Adrenal gland (tissue), 12 donors: ENCODE measurements around the gene MAP2K5. TPM values are rescaled to one million over a fixed set of nuclear protein-coding genes. Genes with fewer than 3 reads are reported as not detected.

Experiments used
- DNase-seq, 7 donors: peaks; one replicate each; pipeline ENCODE4 v3.0.0-alpha.2; 2019 to 2020
- H3K27ac ChIP-seq, 5 donors: fragments of 200-600 bp; sonication (generic) in 4 of 5; 1 replicate in 3 of 5; 2 replicates in 2 of 5; pipeline versions ENCODE4 v1.5.1 to v1.8.0; 2016 to 2020; ENCODE audit warnings: mild to moderate bottlenecking in 1 of 5
- H3K27me3 ChIP-seq: fragments of 200-600 bp; 2 replicates; pipeline ENCODE4 v1.8.0; 2021
- H3K36me3 ChIP-seq, 2 donors: fragments of 200-600 bp; replicated peaks in 1 of 2; 1 replicate in 1 of 2; 2 replicates in 1 of 2; pipeline versions ENCODE4 v1.5.1 to v1.8.0; 2018 to 2022
- H3K4me1 ChIP-seq, 2 donors: fragments of 200-600 bp; replicated peaks in 1 of 2; 1 replicate in 1 of 2; 2 replicates in 1 of 2; pipeline versions ENCODE4 v1.5.1 to v1.8.0; 2018 to 2021
- H3K4me3 ChIP-seq, 4 donors: fragments of 200-600 bp; sonication (generic) in 3 of 4; one replicate each; pipeline ENCODE4 v1.5.1; 2016 to 2018
- H3K9me3 ChIP-seq, 3 donors: fragments of 200-600 bp; sonication (generic) in 1 of 3; replicated peaks in 1 of 3; 1 replicate in 2 of 3; 2 replicates in 1 of 3; pipeline versions ENCODE4 v1.5.1 to v1.8.0; 2016 to 2021
- CTCF ChIP-seq, 6 experiments: fragments of 450-650 bp in 4 of 6; fragments of 200-600 bp in 2 of 6; sonication (generic) in 1 of 6; IDR thresholded peaks; 1 replicate in 5 of 6; 2 replicates in 1 of 6; pipeline versions ENCODE4 v1.5.1 to v1.8.0; 2016 to 2021; ENCODE audit warnings: antibody characterized with exemption in 6 of 6, mild to moderate bottlenecking in 2 of 6, moderate library complexity in 1 of 6
- POLR2A ChIP-seq, 2 donors: fragments of 450-650 bp; IDR thresholded peaks; one replicate each; pipeline ENCODE4 v1.6.1; 2017; ENCODE audit warnings: antibody characterized with exemption in 2 of 2, mild to moderate bottlenecking in 2 of 2, moderate library complexity in 1 of 2
- WGBS, 4 donors: extraction: QIAGEN DNeasy Blood & Tissue Kit in 2 of 4; methylation state at CpG; one replicate each; pipeline versions ENCODE4 v1.1.5 to v1.1.7; 2013 to 2017; 5-methylcytosine and 5-hydroxymethylcytosine counted together
- intact Hi-C, 2 donors: fragments of 100-400 bp; cut with DNase I; formaldehyde crosslinking; loops; one replicate each; pipeline versions ENCODE4 v1.14.1 to v1.15.0; 2022 to 2023
- polyA plus RNA-seq, 3 donors: library from polyadenylated mRNA; stranded (reverse); fragments of 200-250 nt in 2 of 3; fragments of 350-450 nt in 1 of 3; fragmentation: Illumina TruSeq in 1 of 3; extraction: RNeasy Lipid Tissue Mini Kit (QIAGEN cat#74804) in 1 of 3; gene quantifications; one replicate each; pipeline ENCODE4 v1.2.3, GENCODE V29; 2013 to 2014
- total RNA-seq, 9 donors: library from RNA; depleted of rRNA in 4 of 9; stranded (reverse); fragments of >200 nt in 4 of 9; fragments of 120-200 nt in 1 of 9; fragmentation: NEBNext Ultra II Directional in 1 of 9; extraction: Animal tissue kit (Norgen Biotek cat#: 25700) in 1 of 9; gene quantifications; one replicate each; pipeline versions ENCODE4 v1.1.0 to v1.2.4, GENCODE V29; 2013 to 2023
- donor health status: healthy with polysubstance abuse.
- donor health status: Bipolar disorder and iron deficiency.
- donor health status: DM: yes; HTN: yes; CAD: no.
- donor health status: DM: no; HTN: no; CAD: no.
- donor health status: DM: no; HTN: no; CAD: no.
- donor health status: DM: yes; HTN: yes; CAD: no.

The MAP2K5 gene
- total and polyA plus RNA-seq, 12 donors: 10.3 to 33.8 (median 17.0) TPM

DNA sequence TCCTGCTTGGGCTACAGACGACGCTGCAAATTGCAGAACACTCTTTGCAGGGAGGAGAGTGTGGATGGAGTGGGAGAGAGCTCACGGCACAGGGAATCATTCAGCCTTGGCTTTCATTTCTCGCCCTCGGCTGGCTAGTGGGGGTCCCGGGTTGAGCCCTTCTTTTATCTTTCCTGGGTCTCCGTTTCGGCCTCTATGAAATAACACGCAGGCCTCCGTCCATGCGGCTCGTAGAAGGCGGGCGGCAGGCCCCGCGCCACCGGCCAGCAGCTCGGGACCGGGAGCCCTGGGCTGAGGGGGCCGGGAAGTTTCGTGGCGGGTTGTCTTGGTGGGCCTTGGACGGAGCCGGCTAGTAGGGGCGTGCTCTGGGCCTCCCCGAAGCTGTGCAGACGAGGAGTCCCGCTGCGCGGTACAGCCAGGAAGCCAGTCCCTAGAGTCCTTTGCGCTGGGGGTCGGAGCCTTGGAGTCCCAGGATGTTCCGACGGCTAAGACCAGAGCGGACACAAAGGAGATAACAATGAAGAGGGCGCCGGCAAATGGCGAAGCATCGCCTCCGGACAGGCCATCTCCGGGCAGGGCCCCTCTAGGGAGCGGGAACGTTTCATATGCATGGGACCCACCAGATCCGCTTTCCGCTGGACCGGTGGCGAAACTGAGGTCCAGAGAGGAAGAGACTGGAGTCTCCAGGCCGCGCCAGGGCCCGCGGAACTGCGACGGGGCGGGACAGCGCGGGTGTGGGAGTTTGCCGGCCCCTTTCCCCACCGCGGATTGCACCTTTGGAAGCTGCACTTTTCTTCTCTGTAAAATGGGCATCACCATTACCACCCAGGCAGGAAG lies 293.0 kb downstream of the MAP2K5 start:
- Histone ChIP-seq H3K9me3 (no peaks in the 10 kb centered on the region), H3K27ac (no peak overlapping the region), H3K4me3 (peak overlapping the region in 2 of 4 donors; percentile 18 to 22), H3K36me3 (no peaks in the 10 kb centered on the region), H3K4me1 (peaks cover 11 to 45% of the 10 kb centered on the region in 2 donors), H3K27me3 (peaks cover 48% of the 10 kb centered on the region)
- 7 to 23% (median 12%) methylated on average over 16 to 59 of the region's 59 CpGs for WGBS, 4 donors
- intact Hi-C loops: loop anchor here (5.0 to 10.0 kb wide), 4 partner anchors 311 to 891 kb away; partner anchors contain the start of gene C15orf61 (in 1 of the 2)
- DNase-seq: peak in 1 of 7 donors; percentile 26
- no peak for TF ChIP-seq CTCF (IDR thresholded peaks at IDR 0.05)
- no peak for TF ChIP-seq POLR2A (IDR thresholded peaks at IDR 0.05)

- no peaks in the 10 kb centered on the region for H3K9me3 ChIP-seq
- H3K27me3 ChIP-seq: peaks cover 42% of the 10 kb centered on the region
- H3K36me3 ChIP-seq: no peaks in the 10 kb centered on the region
- no peak for TF ChIP-seq POLR2A (IDR thresholded peaks at IDR 0.05)
- peaks cover 11 to 45% of the 10 kb centered on the region in 2 donors for H3K4me1 ChIP-seq
- no peak for DNase-seq
- 5 to 19% (median 12%) methylated on average over 13 to 16 of the region's 16 CpGs for WGBS, 4 donors
- peak overlapping the region in 2 of 4 donors; percentile 18 to 22 for H3K4me3 ChIP-seq
- intact Hi-C loops: loop anchor here (5.0 to 10.0 kb wide), 4 partner anchors 311 to 891 kb away; partner anchors contain the start of gene C15orf61 (in 1 of the 2)
- H3K27ac ChIP-seq: no peak overlapping the region
These were observed 293.6 kb downstream of the MAP2K5 start for GRCh38 chr15:67836134-67836455.

- 36 to 39% (median 37%) methylated on average over 8 of the region's 8 CpGs for WGBS, 4 donors
- intact Hi-C loops: loop anchor here (5.0 to 10.0 kb wide), 4 partner anchors 312 to 892 kb away; partner anchors contain the start of gene C15orf61 (in 1 of the 2)
- Histone ChIP-seq H3K27me3 (peaks cover 38% of the 10 kb centered on the region), H3K27ac (no peak overlapping the region), H3K4me1 (peaks cover 11 to 45% of the 10 kb centered on the region in 2 donors), H3K36me3 (no peaks in the 10 kb centered on the region), H3K9me3 (no peaks in the 10 kb centered on the region), H3K4me3 (peak overlapping the region in 2 of 4 donors; percentile 18 to 22)
- peak; percentile 60 to 82 (median 72) for TF ChIP-seq CTCF (IDR thresholded peaks at IDR 0.05)
- TF ChIP-seq POLR2A (IDR thresholded peaks at IDR 0.05): no peak
- DNase-seq: peak in 4 of 7 donors; percentile 49 to 76 (median 64)
These were observed 294.0 kb downstream of the MAP2K5 start for GRCh38 chr15:67836477-67836876.

DNA sequence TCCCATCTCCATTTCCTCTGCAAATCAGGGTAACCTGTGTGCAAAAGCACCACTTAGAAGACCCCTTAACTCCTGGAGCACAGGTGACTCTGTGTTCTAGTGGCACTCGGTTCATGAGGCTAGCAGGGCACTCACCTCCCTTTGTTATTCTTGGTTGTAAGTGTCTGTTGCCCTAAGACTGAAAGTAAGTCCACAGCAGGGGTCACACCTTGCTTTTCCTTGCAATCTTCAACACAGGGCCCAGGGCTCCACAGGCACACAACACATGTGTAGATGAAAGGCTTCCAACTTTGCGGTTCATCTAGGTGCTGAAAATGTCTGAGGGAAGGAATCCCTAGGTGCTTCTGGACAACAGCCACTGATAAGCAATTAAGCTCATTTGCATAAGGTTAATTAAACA lies 294.5 kb downstream of the MAP2K5 start:
- peaks cover 11 to 45% of the 10 kb centered on the region in 2 donors for H3K4me1 ChIP-seq
- DNase-seq: no peak
- H3K27me3 ChIP-seq: peaks cover 35% of the 10 kb centered on the region
- no peaks in the 10 kb centered on the region for H3K36me3 ChIP-seq
- WGBS, 4 donors: 50 to 93% (median 61%) methylated on average over 1 to 2 of the region's 2 CpGs
- intact Hi-C loops: loop anchor here (5.0 to 10.0 kb wide), 4 partner anchors 312 to 892 kb away; partner anchors contain the start of gene C15orf61 (in 1 of the 2)
- TF ChIP-seq CTCF (IDR thresholded peaks at IDR 0.05) (no peak), POLR2A (IDR thresholded peaks at IDR 0.05) (no peak)
- no peaks in the 10 kb centered on the region for H3K9me3 ChIP-seq
- H3K4me3 ChIP-seq: no peak overlapping the region
- H3K27ac ChIP-seq: no peak overlapping the region
